MM.1S (cell line): ENCODE results near the gene TMEM14A.

ENCODE experiments used
- DNase-seq: peaks from one replicate; pipeline ENCODE4 v3.0.0-alpha.2; 2015
- H2AFZ ChIP-seq: fragments of 300-600 bp; sonication (generic); 2 replicates; pipeline ENCODE4 v1.6.0; 2016; ENCODE audit warnings: antibody characterized with exemption, low read length
- H3F3A ChIP-seq: fragments of 300-600 bp; sonication (generic); 2 replicates; pipeline ENCODE4 v1.6.1; 2016; ENCODE audit warnings: mild to moderate bottlenecking, antibody characterized with exemption, low read length, moderate library complexity, mixed read lengths; ENCODE audit not compliant: insufficient read depth
- H3K27ac ChIP-seq: fragments of 300-600 bp; sonication (generic); 2 replicates; pipeline ENCODE4 v1.5.1; 2016; ENCODE audit warnings: mild to moderate bottlenecking, low read length
- H3K27me3 ChIP-seq: fragments of 300-600 bp; sonication (generic); replicated peaks from 2 replicates; pipeline ENCODE4 v1.6.0; 2016; ENCODE audit warnings: low read length; ENCODE audit not compliant: insufficient read depth
- H3K36me3 ChIP-seq: fragments of 300-600 bp; sonication (generic); replicated peaks from 2 replicates; pipeline ENCODE4 v1.6.1; 2016; ENCODE audit warnings: mild to moderate bottlenecking, low read length, mixed read lengths; ENCODE audit not compliant: insufficient read depth
- H3K4me1 ChIP-seq: fragments of 300-600 bp; sonication (generic); 2 replicates; pipeline ENCODE4 v1.6.1; 2016; ENCODE audit warnings: low read length, mixed read lengths
- H3K4me2 ChIP-seq: fragments of 300-600 bp; sonication (generic); 2 replicates; pipeline ENCODE4 v1.6.0; 2016; ENCODE audit warnings: low read depth, low read length
- H3K4me3 ChIP-seq: fragments of 300-600 bp; sonication (generic); 2 replicates; pipeline ENCODE4 v1.5.1; 2016; ENCODE audit warnings: low read length, mixed read lengths
- H3K79me2 ChIP-seq: fragments of 300-600 bp; sonication (generic); 2 replicates; pipeline ENCODE4 v1.6.1; 2016; ENCODE audit warnings: mixed run types, low read length, mixed read lengths
- H3K9ac ChIP-seq: fragments of 300-600 bp; sonication (generic); 2 replicates; pipeline ENCODE4 v1.6.1; 2016; ENCODE audit warnings: low read length, mixed read lengths
- H3K9me2 ChIP-seq: fragments of 300-600 bp; sonication (generic); replicated peaks from 2 replicates; pipeline ENCODE4 v1.6.1; 2016; ENCODE audit warnings: mild to moderate bottlenecking, low read length, mixed read lengths; ENCODE audit not compliant: insufficient read depth
- H3K9me3 ChIP-seq: fragments of 300-600 bp; sonication (generic); replicated peaks from 2 replicates; pipeline ENCODE4 v1.6.1; 2016; ENCODE audit warnings: mild to moderate bottlenecking, low read length, mixed read lengths; ENCODE audit not compliant: insufficient read depth
- H4K20me1 ChIP-seq: fragments of 300-600 bp; sonication (generic); 2 replicates; pipeline ENCODE4 v1.6.1; 2016; ENCODE audit warnings: mild to moderate bottlenecking, low read length, moderate library complexity, mixed read lengths; ENCODE audit not compliant: insufficient read depth
- EZH2 ChIP-seq: fragments of 300-600 bp; sonication (generic); optimal IDR thresholded peaks from 2 replicates; pipeline ENCODE3; 2017; ENCODE audit warnings: low read depth, mild to moderate bottlenecking, antibody characterized with exemption, low read length, mixed read lengths
- EZH2phosphoT487 ChIP-seq: fragments of 300-600 bp; sonication (generic); IDR thresholded peaks from 2 replicates; pipeline ENCODE4 v1.6.1; 2018; ENCODE audit warnings: antibody characterized with exemption, low read length
- TF ChIP-seq, protein P1 (sequence below): fragments of 300-600 bp; sonication (generic); IDR thresholded peaks from 2 replicates; pipeline ENCODE4 v1.5.1; 2016; ENCODE audit warnings: antibody characterized with exemption, low read length, mixed read lengths

Gene TMEM14A

DNA sequence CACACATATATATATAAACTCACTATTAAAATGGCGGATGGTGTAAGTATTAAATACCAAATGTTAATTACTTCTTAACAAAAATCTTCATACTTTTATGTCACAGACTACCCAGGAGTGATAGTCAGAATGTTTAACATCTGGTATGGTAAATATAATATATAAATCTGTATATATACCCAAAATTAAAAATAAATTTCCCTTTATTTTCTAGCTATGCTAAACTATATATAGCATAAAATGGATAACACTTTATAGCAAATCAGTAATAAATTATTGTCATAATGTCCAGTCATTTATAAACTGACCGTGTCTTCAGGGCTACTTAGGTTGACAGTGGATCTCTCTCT, 55.3 kb downstream of the TMEM14A start:
- Histone ChIP-seq H3K36me3 (no peaks in the 10 kb centered on the region), H3K4me2 (no peak overlapping the region), H4K20me1 (no peaks in the 10 kb centered on the region), H3K4me3 (no peak overlapping the region), H3K9me2 (no peaks in the 10 kb centered on the region), H3F3A (no peaks in the 10 kb centered on the region), H3K27me3 (no peaks in the 10 kb centered on the region), H3K9me3 (no peaks in the 10 kb centered on the region), H3K27ac (no peak overlapping the region), H2AFZ (no peak overlapping the region), H3K4me1 (peaks cover 6% of the 10 kb centered on the region), H3K79me2 (no peaks in the 10 kb centered on the region), H3K9ac (no peak overlapping the region)
- TF ChIP-seq EZH2phosphoT487 (no peak), EZH2 (no peak)
- TF ChIP-seq, protein P1, sequence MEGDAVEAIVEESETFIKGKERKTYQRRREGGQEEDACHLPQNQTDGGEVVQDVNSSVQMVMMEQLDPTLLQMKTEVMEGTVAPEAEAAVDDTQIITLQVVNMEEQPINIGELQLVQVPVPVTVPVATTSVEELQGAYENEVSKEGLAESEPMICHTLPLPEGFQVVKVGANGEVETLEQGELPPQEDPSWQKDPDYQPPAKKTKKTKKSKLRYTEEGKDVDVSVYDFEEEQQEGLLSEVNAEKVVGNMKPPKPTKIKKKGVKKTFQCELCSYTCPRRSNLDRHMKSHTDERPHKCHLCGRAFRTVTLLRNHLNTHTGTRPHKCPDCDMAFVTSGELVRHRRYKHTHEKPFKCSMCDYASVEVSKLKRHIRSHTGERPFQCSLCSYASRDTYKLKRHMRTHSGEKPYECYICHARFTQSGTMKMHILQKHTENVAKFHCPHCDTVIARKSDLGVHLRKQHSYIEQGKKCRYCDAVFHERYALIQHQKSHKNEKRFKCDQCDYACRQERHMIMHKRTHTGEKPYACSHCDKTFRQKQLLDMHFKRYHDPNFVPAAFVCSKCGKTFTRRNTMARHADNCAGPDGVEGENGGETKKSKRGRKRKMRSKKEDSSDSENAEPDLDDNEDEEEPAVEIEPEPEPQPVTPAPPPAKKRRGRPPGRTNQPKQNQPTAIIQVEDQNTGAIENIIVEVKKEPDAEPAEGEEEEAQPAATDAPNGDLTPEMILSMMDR: no peak
- no peak for DNase-seq

DNA sequence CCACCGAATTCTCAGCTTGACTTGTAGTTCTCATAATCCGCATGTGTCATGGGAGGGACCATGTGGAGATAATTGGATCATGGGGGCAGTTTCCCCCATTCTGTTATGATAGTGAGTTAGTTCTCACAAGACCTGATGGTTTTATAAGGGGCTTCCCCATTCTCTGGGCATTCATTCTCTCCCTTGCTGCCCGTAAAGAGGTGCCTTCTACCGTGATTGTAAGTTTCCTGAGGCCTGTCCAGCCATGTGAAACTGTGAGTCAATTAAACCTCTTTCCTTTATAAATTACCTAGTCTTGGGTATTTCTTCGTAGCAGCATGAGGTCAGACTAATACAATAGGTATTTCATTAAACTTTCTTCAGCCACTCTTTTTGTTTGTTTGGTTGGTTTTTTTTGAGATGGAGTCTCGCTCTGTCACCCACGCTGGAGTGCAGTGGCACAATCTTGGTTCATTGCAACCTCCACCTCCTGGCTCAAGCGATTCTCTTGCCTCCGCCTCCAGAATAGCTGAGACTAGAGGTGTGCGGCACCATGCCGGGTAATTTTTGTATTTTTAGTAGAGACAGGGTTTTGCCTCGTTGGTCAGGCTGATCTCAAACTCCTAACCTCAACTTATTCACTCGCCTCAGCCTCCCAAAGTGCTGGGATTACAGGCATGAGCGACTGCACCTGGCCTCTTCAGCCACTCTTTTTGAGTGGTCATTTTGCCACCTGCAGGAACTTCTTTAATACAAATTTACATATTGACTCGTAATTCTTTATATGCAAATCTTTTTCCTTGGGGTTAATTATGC, 56.0 kb downstream of the TMEM14A start:
- Histone ChIP-seq H3K27ac (no peak overlapping the region), H3K4me2 (no peak overlapping the region), H3K4me3 (no peak overlapping the region), H3K4me1 (peaks cover 6% of the 10 kb centered on the region), H3K79me2 (no peaks in the 10 kb centered on the region), H4K20me1 (no peaks in the 10 kb centered on the region), H3K9ac (no peak overlapping the region), H3K9me3 (no peaks in the 10 kb centered on the region), H3F3A (no peaks in the 10 kb centered on the region), H2AFZ (no peak overlapping the region), H3K9me2 (no peaks in the 10 kb centered on the region), H3K27me3 (no peaks in the 10 kb centered on the region), H3K36me3 (no peaks in the 10 kb centered on the region)
- TF ChIP-seq, protein P1: no peak
- TF ChIP-seq EZH2 (no peak), EZH2phosphoT487 (no peak)
- no peak for DNase-seq

DNA sequence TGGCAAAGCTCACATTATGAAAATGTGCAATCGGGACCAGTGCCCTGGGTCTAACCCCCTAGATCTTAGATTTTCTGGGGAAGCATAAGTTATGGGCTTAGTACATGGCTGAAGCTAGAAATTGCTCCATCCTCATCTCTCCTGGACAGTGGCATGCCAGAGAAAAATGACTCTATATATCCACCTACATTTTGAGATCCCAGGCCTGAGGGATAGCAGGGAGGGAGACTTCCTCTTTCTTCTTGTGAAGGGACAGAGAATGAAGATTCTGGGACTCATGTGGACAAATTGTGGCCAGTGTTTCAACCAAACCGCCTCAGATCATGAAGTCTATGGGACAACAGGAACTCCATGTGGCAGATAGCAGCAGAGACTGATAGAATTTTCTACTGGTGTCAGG, 57.0 kb downstream of the TMEM14A start:
- Histone ChIP-seq H4K20me1 (no peaks in the 10 kb centered on the region), H3F3A (no peaks in the 10 kb centered on the region), H3K4me3 (no peak overlapping the region), H2AFZ (no peak overlapping the region), H3K27me3 (no peaks in the 10 kb centered on the region), H3K27ac (no peak overlapping the region), H3K36me3 (no peaks in the 10 kb centered on the region), H3K4me2 (no peak overlapping the region), H3K9ac (no peak overlapping the region), H3K9me2 (no peaks in the 10 kb centered on the region), H3K4me1 (peaks cover 6% of the 10 kb centered on the region), H3K9me3 (no peaks in the 10 kb centered on the region), H3K79me2 (no peaks in the 10 kb centered on the region)
- no peak for DNase-seq
- TF ChIP-seq EZH2phosphoT487 (no peak), EZH2 (no peak)
- TF ChIP-seq, protein P1: no peak
